GM21390 (cell line): ENCODE data around the gene PRELP.

Experiments used
- ATAC-seq: cut with Tn5 transposase; IDR thresholded peaks from one replicate; pipeline ENCODE4 v1.9.1; 2021; ENCODE audit not compliant: unreplicated experiment

Gene PRELP

DNA sequence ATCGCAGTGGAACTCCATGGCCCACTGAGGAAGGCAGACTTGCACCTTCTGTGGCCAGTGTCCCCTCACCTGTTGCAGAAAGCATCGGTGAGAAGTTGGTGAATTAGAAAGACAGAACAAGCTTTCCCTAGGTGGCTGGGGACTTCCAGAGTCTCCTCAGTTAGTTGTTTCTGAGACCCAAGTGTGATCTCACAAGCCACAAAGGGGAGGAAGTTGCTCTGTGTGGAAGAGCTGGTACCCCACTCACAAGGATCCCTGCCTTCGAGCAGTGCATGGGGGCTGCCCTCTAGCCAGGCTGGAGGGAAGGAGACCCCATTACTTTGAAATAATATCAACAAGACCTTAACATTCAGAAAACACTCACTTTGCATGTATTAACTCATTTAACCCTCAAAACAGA, 2.1 kb downstream of the PRELP start:
- ATAC-seq, result no peak

DNA sequence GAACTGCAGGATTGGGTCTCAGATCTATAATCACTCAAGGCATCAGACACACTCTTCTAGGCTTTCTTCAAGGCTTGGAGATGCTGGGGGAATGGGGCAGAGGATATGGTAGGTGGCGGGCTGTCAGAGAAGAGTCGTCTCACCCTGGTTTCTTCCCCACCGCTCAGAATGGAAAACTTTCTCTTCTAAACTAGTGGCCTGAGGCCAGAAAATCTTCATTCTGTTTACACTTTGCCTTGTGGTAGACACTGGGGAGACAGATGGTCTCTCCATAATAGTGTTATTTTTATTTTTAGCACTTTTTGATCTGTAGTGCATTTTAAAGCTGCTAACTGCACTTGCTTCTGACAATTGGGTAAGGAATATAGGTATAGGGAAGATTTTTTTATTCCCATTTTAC, 2.6 kb downstream of the PRELP start:
- no peak for ATAC-seq

- ATAC-seq, result no peak
Observed at GRCh38 chr1:203478986-203479385, 3.4 kb downstream of the PRELP start.

DNA sequence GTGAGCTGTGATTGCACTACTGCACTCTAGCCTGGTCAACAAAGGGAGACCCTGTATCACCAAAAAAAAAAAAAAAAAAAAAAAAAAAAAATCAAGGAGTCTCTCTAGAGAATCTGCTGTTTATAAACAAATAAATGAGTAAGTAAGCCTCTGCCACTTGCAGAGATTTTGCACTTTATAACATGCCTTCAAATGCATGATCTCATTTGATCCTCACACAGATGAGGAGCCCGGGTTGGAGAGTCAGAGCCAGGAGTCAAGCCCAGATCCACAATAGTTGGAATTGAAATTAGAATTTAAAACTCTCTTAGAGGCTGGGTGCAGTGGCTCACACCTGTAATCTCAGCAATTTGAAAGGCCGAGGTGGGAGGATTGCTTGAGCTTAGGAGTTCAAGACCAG, 4.0 kb downstream of the PRELP start:
- ATAC-seq, result no peak

GRCh38 chr1:203480084-203480483, 4.5 kb downstream of the PRELP start:
- no peak for ATAC-seq

DNA sequence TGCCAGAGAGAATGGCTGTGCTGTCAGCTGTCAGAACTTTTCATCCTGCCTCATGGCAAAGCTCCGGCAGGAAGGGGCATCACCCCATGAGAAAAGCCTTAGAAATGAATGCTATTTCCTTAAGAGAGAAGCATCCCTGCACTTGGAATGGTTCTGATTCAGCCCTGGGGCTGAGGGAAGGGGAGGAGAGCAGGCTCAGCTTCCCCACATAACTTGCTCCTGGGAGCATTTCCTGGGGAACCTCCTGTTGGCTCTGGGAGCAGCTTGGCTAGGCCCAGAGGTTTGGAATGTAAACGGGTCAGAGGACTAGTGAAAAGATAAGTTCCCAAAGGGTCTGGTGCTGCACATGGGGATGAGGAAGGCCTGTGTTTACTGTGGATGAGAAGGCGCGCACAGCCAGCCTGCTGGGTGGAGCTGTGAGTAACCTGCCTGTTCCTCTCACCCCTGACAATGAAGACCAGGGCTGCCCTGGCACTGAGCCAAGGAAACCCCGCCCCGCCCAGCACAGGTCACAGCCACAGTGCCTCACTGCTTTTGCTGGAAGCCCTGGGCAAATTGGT, 5.0 kb downstream of the PRELP start:
- ATAC-seq, result no peak

GRCh38 chr1:203481196-203481595, 5.6 kb downstream of the PRELP start:
- ATAC-seq, result no peak

DNA sequence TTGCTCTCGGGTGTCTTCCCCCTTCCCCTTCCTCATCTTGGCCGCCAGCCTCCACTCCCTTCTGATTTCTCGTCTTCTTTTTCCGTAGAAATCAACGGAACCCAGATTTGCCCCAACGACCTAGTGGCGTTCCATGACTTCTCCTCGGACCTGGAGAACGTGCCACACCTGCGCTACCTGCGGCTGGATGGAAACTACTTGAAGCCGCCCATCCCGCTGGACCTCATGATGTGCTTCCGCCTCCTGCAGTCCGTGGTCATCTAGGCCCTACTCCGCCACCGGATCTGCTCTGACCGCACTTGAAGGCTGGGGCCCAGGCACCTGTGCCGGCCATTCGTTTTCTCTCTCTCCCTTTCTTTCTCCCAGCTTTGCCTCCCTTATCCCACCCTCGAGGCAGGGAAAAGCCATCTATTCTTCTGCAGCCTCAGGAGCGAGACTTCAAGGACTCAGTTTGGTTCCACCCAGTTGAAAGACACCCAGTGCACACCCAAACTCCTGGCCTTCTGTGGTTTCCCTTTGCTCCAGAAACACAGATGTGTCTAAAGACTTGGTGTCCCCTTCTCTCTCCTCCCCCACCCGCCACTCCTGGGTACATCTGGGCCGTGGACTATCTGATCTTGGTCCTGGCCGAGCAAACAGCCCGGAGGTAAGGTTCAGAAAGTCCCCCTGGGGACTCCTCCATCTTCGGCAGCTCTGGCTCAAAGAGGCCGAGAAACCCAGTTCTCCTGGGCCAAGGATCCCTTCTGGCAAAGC, 11.2 kb downstream of the PRELP start:
- ATAC-seq, result no peak

DNA sequence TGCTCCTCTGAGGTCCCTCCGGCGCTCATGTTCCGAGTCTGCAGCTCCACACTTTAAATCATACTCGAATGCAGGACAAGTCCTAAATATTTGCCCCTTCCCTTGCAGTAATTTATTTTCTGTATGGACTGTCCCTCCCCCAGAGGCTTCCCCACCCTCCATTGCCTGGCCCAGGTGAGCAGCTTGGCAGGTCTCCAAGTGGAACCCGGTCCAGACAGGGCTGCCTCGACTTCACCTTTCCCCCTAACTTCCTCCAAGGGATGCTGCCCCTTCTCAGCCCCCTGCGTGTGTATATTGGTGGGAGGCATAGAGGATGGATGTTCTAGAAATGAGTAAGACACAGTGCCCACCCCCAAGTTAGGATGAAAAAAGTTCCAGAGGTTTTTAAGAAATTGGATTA, 12.9 kb downstream of the PRELP start:
- no peak for ATAC-seq

DNA sequence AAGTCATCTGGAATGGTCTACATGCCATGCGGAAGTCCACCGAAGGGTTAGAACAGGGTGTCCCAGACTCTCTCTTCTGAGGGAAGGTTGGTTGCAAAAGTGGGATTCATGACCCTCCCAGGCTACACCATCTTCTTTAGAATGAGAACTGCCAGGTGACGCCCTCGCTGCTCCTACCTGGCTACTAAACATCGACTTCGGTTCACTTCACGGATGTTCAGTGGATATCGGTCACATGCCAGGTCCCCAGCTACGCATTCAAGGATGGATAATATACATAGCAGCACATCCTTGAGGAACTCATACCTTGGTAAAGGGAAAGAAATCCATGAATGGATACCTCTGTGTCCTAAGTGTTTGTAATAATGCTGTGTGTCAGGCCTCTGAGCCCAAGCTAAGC, 15.0 kb downstream of the PRELP start:
- ATAC-seq, result no peak

- no peak for ATAC-seq
Observed at GRCh38 chr1:203491664-203492063, 16.1 kb downstream of the PRELP start.

GRCh38 chr1:203492082-203492747, 16.6 kb downstream of the PRELP start:
- ATAC-seq, result no peak

DNA sequence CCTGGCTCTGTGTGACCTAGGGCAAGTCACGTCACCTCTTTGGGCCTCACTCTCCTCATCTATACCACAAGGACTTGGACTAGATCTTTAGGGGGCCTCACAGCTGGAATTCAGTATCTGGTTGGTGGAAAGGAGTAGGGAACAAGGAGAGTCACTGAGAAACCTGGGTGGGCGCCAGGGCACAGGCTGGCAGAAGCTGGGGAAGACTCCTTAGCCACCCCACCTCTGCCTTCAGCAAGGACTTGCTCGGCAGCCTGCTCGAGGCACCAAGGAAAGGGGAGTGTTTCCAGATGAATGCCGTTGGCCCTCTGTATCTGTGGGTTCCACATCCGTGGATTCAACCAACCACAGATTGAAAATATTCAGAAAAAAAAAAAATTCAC, 17.1 kb downstream of the PRELP start:
- ATAC-seq, result no peak

DNA sequence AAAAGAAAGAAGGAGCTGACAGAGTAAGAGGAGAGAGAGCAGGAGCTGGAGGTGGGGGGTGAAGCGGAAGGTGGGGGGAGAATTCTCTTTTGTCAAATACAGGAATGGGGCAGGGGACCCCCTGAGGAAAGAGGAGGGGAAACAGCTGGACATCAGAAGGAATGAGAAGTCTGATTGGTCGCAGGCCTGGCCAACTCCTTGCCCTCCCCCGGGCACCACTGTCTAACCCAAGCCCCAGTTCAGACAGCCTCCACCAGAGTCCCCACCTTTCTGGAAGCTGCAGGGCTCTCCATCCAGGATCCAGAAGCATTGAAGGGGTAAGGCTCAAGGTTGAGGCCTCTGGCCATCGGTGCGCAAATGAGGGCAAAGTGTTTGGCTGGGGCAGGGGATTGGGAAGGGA, 18.3 kb downstream of the PRELP start, which contains the start of gene OPTC:
TSS of gene OPTC (plus strand) at position 253 of the 400 bp plus-strand sequence. CDS start 1,853 bp downstream, outside the sequence.
- no peak for ATAC-seq

DNA sequence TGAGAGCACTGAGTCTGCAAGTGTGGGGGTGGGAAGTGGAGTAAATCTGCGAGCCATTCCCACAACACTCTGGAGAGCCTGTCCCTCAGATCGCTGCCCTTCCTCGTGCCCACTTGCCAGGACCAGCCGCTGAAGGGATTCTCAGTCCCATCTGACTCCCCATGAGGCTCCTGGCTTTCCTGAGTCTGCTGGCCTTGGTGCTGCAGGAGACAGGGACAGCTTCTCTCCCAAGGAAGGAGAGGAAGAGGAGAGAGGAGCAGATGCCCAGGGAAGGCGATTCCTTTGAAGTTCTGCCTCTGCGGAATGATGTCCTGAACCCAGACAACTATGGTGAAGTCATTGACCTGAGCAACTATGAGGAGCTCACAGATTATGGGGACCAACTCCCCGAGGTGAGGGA, 20.2 kb downstream of the PRELP start:
- no peak for ATAC-seq

DNA sequence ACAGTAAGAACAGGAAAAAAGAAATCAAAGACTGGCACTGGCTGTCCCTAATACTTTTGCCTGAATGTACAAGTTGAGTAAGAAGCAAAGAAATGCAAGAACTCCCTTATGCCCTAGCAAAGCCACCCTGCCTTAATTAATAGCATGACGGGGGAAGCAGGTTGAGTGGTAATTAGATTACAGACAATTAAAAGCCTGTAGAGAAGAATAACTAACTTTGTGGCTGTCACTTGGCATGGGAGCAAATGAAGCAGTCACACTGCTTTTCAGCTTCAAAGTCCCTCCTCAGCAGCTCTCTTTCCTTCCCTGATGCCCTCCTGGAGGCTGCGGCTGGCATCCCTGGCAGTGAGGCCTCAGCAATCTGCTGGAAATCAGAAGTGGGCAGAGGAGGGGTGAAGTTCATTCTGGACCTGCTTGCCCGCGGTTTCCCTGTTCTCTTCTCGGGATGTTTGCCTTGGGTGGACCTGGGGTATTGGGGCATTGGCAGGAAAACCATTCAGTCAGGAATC, 21.7 kb downstream of the PRELP start:
- ATAC-seq, result no peak

- no peak for ATAC-seq
Observed at GRCh38 chr1:203499643-203500278, 24.2 kb downstream of the PRELP start.

- no peak for ATAC-seq
Observed at GRCh38 chr1:203500279-203500678, 24.7 kb downstream of the PRELP start.

DNA sequence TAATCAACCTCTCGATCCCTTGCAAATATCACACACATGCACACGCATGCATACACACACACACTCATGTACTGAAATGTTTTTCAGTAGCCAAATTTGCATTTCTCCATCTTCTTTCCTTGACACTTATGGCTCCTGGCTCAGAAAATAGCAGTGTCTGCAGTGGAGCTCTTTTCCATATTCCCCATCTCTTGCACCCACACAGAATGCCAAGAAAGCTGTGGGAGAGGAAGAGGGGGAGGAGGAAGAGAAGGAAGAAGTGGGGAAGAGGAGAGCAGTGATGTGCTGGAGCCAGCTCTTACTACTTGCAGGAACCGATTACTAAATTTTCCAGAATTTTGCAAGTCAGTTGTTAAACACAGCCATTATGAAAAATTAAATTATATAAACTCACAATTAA, 28.2 kb downstream of the PRELP start:
- ATAC-seq, result no peak

- no peak for ATAC-seq
Observed at GRCh38 chr1:203504400-203505250, 29.0 kb downstream of the PRELP start.
